ENCODE measurements around the gene XIST.

XIST gene

GRCh38 chrX:73785493-73785892 lies 67.0 kb downstream of the XIST start:
- H3K36me3 ChIP-seq (ENCODE audit: control insufficient read depth, insufficient read depth, low read length, severe bottlenecking) = no peaks in the 10 kb centered on the region
- DNase-seq (ENCODE audit: low read depth) = no peak
- no peak overlapping the region for H3K9ac ChIP-seq (ENCODE audit: low read length)
- H3K9me3 ChIP-seq (ENCODE audit: control insufficient read depth, low read length) = peaks cover 24% of the 10 kb centered on the region
- no peaks in the 10 kb centered on the region for H3K4me1 ChIP-seq (ENCODE audit: control insufficient read depth, insufficient read depth, low read length)
- H3K4me3 ChIP-seq (ENCODE audit: low read length) = no peak overlapping the region
- peaks cover 9% of the 10 kb centered on the region for H3K27me3 ChIP-seq (replicated peaks; ENCODE audit: control insufficient read depth, insufficient read depth, low read length)
